HFF-Myc (cell line): ENCODE measurements around the gene ATP11A.

ENCODE experiments used
- DNase-seq: peaks from one replicate; pipeline ENCODE4 v3.0.0-alpha.2; 2011; ENCODE audit warnings: low read depth; ENCODE audit errors: extremely low read depth
- H3K4me3 ChIP-seq: replicated peaks from 2 replicates; pipeline ENCODE4 v1.5.1; 2011; ENCODE audit warnings: low read depth, mild to moderate bottlenecking, control low read depth, low read length
- CTCF ChIP-seq: IDR thresholded peaks from 2 replicates; pipeline ENCODE4 v1.5.1; 2012; ENCODE audit warnings: mild to moderate bottlenecking, low read depth, low read length, control low read depth; ENCODE audit errors: missing control alignments

Gene ATP11A

DNA sequence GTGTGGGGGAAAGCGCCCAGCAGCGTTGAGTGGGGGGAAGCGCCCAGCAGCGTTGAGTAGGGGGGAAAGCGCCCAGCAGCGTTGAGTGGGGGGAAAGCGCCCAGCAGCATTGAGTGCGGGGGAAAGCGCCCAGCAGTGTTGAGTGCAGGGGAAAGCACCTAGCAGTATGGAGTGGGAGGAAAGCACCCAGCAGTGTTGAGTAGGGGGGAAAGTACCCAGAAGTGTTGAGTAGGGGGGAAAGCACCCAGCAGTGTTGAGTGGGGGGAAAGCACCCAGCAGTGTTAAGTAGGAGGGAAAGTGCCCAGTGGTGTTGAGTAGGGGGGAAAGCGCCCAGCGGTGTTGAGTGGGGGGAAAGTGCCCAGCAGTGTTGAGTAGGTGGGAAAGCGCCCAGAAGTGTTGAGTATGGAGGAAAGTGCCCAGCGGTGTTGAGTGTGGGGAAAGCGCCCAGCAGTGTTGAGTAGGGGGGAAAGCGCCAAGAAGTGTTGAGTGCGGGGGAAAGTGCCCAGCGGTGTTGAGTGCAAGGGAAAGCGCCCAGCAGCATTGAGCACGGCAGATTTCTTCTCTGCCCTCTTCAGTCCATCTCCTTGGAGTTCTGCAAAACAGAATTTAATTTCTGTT lies 138.4 kb downstream of the ATP11A start:
- no peak for DNase-seq
- no peak overlapping the region for H3K4me3 ChIP-seq
- TF ChIP-seq CTCF: no peak

- H3K4me3 ChIP-seq: no peak overlapping the region
- no peak for TF ChIP-seq CTCF
- no peak for DNase-seq
These were observed 138.9 kb downstream of the ATP11A start for GRCh38 chr13:112828756-112829155.

DNA sequence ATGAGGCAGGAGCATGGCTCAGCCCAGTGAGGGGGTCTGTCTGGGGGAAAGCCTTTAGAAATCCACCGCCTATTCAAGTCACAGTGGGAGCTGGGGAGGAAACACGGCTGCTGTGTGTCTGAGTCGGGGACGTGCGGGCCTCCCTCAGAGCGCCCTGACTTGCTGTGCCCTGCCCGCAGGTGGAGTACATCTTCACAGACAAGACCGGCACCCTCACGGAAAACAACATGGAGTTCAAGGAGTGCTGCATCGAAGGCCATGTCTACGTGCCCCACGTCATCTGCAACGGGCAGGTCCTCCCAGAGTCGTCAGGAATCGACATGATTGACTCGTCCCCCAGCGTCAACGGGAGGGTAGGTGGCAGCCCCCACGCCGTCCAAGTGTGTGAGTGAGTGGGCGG lies 141.4 kb downstream of the ATP11A start:
- no peak for TF ChIP-seq CTCF
- H3K4me3 ChIP-seq: no peak overlapping the region
- no peak for DNase-seq

DNA sequence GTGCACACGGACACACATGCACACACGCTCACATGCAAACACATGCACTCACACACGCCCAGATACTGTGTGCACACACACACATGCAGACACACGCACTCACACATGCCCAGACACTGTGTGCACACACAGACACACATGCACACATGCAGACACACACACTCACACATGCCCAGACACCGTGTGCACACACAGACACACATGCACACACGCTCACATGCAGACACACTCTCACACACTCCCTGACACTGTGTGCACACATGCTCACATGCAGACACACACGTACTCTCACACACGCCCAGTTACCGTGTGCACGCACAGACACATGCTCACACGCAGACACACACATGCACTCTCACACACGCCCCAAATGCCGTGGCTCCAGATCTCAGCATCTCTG lies 142.0 kb downstream of the ATP11A start:
- TF ChIP-seq CTCF: no peak
- DNase-seq: no peak
- H3K4me3 ChIP-seq: no peak overlapping the region

DNA sequence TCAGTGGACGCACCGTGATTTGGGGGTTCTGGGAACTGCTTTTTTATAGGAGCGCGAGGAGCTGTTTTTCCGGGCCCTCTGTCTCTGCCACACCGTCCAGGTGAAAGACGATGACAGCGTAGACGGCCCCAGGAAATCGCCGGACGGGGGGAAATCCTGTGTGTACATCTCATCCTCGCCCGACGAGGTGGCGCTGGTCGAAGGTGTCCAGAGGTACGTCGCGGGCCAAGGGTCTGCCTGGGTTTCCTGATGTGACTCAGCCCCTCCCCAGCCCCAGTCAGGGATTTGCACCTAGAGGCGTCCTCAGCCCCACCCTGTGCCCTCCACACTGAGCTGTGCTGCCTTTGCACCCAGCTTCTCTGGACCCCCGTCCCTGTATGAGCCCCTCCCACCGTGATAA lies 143.0 kb downstream of the ATP11A start:
- TF ChIP-seq CTCF: no peak
- DNase-seq: no peak

DNA sequence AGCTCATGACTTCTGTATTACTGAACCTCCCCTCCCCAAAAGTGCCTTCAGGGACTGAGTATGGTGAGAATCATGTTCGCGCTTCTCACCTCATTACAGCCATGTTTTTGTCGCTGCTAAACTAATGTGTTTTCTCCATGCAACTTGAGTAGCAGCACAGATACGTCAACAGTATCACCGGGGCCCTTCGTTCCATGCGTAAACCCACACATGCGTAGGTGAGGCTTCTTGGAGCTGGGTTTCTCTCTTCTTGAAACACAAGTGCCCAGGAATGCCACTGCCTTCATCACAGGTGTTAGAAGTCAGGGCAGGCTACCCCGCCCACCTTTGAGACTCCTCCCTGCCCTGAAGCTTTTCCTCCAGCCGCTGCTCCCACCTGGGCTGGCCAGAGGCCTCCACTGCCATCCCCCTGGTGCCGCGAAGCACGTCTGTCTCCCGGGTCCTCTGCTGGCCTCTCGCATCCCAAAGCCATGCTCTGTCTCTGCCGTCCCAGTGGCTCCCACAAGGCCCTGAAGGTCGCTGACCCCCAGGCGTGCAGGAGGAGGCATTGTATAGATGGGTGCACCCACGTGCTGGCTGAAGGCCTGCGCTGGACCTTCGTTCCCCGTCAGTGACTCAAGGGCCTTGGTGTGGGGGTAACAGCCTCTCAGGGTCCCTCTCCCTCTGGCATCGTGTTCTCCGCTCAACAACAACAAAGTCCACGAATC lies 143.9 kb downstream of the ATP11A start:
- no peak for TF ChIP-seq CTCF
- no peak overlapping the region for H3K4me3 ChIP-seq
- no peak for DNase-seq

More for the DNA sequence above, 143.0 kb downstream of the ATP11A start:
- H3K4me3 ChIP-seq: no peak overlapping the region

DNA sequence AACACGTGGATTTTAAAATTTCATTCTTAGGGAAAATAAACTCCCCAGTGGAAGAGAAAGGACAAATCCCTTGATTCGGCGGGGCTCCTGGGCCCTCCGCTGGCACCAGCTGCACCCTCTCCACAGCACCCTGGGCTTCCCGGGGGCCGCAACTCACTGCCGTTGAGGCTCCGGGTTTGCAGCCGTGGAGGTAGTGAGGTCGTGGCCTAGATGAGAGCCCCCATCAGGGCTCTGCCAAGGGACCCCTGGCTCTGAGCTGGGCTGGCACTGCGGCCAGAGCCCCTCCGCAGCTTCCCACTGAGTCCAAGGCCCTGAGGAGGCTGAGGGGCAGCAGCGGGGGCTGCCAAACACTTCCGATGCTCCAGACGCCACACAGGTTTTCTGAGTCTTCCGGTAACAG lies 145.5 kb downstream of the ATP11A start:
- TF ChIP-seq CTCF: no peak
- H3K4me3 ChIP-seq: no peak overlapping the region
- no peak for DNase-seq
